HEK293 (cell line): ENCODE data around the gene MOK.

Source experiments
- CTCF ChIA-PET: fragments of 350-600 bp; formaldehyde crosslinking; extraction: SDS; loops from one replicate; lab custom pipeline; 2021; ENCODE audit warnings: antibody characterized with exemption; lab: Yijun Ruan, JAX
- POLR2A ChIA-PET: fragments of 300-600 bp; formaldehyde crosslinking; extraction: SDS; loops from one replicate; lab custom pipeline; 2020; ENCODE audit warnings: antibody characterized with exemption, inconsistent platforms; lab: Yijun Ruan, JAX
- H3K27ac ChIP-seq: fragments of 200-500 bp; sonication (Bioruptor generic); 2 replicates; pipeline ENCODE4 v1.5.1; 2014; ENCODE audit warnings: low read depth, low read length, control low read depth, inconsistent platforms; ENCODE audit errors: extremely low read depth
- H3K36me3 ChIP-seq, 2 experiments: fragments of 200-500 bp in 1 of 2; sonication (Bioruptor generic) in 1 of 2; 1 replicate in 1 of 2; 2 replicates in 1 of 2; pipeline ENCODE4 v1.5.1; 2014 to 2017; ENCODE audit warnings: inconsistent platforms in 2 of 2, low read length in 2 of 2; ENCODE audit not compliant: control insufficient read depth in 2 of 2, insufficient read depth in 1 of 2
- H3K4me1 ChIP-seq: fragments of 200-500 bp; sonication (Bioruptor generic); 2 replicates; pipeline ENCODE4 v1.5.1; 2014; ENCODE audit warnings: mild to moderate bottlenecking, low read length, inconsistent platforms; ENCODE audit not compliant: control insufficient read depth, insufficient read depth
- H3K4me3 ChIP-seq: 2 replicates; pipeline ENCODE4 v1.5.1; 2011; ENCODE audit warnings: low read depth, mild to moderate bottlenecking, control low read depth, low read length, moderate library complexity
- H3K9me3 ChIP-seq: fragments of 200-500 bp; sonication (Bioruptor generic); 2 replicates; pipeline ENCODE4 v1.5.1; 2014; ENCODE audit warnings: low read depth, low read length, inconsistent platforms; ENCODE audit not compliant: control insufficient read depth, insufficient read depth
- FEZF1 ChIP-seq: fragments of 450-650 bp; formaldehyde crosslinking; IDR thresholded peaks from 2 replicates; pipeline ENCODE4 v1.5.1; 2016; ENCODE audit warnings: missing biosample characterization, missing genetic modification characterization
- HIC1 ChIP-seq: fragments of 450-650 bp; formaldehyde crosslinking; IDR thresholded peaks from 2 replicates; pipeline ENCODE4 v1.5.1; 2016; ENCODE audit warnings: missing biosample characterization, missing genetic modification characterization
- HOXC10 ChIP-seq: sonication (generic); formaldehyde crosslinking; IDR thresholded peaks from 2 replicates; pipeline ENCODE4 v1.8.1; 2023; ENCODE audit warnings: mild to moderate bottlenecking, missing genetic modification reagents
- INSM2 ChIP-seq: fragments of 450-650 bp; formaldehyde crosslinking; IDR thresholded peaks from 2 replicates; pipeline ENCODE4 v1.5.1; 2016; ENCODE audit warnings: missing biosample characterization, missing genetic modification characterization
- PRDM2 ChIP-seq: fragments of 450-650 bp; formaldehyde crosslinking; IDR thresholded peaks from 2 replicates; pipeline ENCODE4 v1.5.1; 2016; ENCODE audit warnings: missing biosample characterization, missing genetic modification characterization, borderline replicate concordance
- REPIN1 ChIP-seq: fragments of 450-650 bp; formaldehyde crosslinking; IDR thresholded peaks from 2 replicates; pipeline ENCODE4 v1.5.1; 2017; ENCODE audit warnings: missing biosample characterization, missing genetic modification characterization, low read depth
- SCRT1 ChIP-seq: fragments of 450-650 bp; formaldehyde crosslinking; IDR thresholded peaks from 2 replicates; pipeline ENCODE4 v1.5.1; 2016; ENCODE audit warnings: missing biosample characterization, missing genetic modification characterization, borderline replicate concordance
- TRIM28 ChIP-seq: IDR thresholded peaks from 2 replicates; pipeline ENCODE4 v1.6.1; 2011; ENCODE audit warnings: low read length, control low read depth, borderline replicate concordance
- TSHZ1 ChIP-seq: fragments of 450-650 bp; formaldehyde crosslinking; IDR thresholded peaks from 2 replicates; pipeline ENCODE4 v1.5.1; 2016; ENCODE audit warnings: missing biosample characterization, missing genetic modification characterization, borderline replicate concordance
- ZBTB44 ChIP-seq: fragments of 450-650 bp; IDR thresholded peaks from 2 replicates; pipeline ENCODE4 v1.5.1; 2018; ENCODE audit warnings: missing biosample characterization, mild to moderate bottlenecking, missing genetic modification characterization
- ZIC2 ChIP-seq: fragments of 450-650 bp; formaldehyde crosslinking; IDR thresholded peaks from 2 replicates; pipeline ENCODE4 v1.5.1; 2016; ENCODE audit warnings: missing biosample characterization, missing genetic modification characterization
- ZNF16 ChIP-seq: fragments of 450-650 bp; formaldehyde crosslinking; IDR thresholded peaks from 2 replicates; pipeline ENCODE4 v1.5.1; 2016; ENCODE audit warnings: low read depth, missing biosample characterization, missing genetic modification characterization
- ZNF202 ChIP-seq: fragments of 450-650 bp; formaldehyde crosslinking; IDR thresholded peaks from 2 replicates; pipeline ENCODE4 v1.5.1; 2016; ENCODE audit warnings: missing biosample characterization, missing genetic modification characterization, borderline replicate concordance
- ZNF423 ChIP-seq: fragments of 450-650 bp; formaldehyde crosslinking; IDR thresholded peaks from 2 replicates; pipeline ENCODE4 v1.5.1; 2016; ENCODE audit warnings: missing biosample characterization, missing genetic modification characterization
- ZNF513 ChIP-seq: fragments of 450-650 bp; IDR thresholded peaks from 2 replicates; pipeline ENCODE4 v1.5.1; 2018; ENCODE audit warnings: missing biosample characterization, missing genetic modification characterization
- ZNF548 ChIP-seq: fragments of 450-650 bp; formaldehyde crosslinking; IDR thresholded peaks from 2 replicates; pipeline ENCODE4 v1.5.1; 2016; ENCODE audit warnings: missing biosample characterization, missing genetic modification characterization
- ZNF785 ChIP-seq: fragments of 450-650 bp; formaldehyde crosslinking; IDR thresholded peaks from 2 replicates; pipeline ENCODE4 v1.5.1; 2016; ENCODE audit warnings: missing biosample characterization, missing genetic modification characterization
- ZNF830 ChIP-seq: fragments of 450-650 bp; IDR thresholded peaks from 2 replicates; pipeline ENCODE4 v1.5.0; 2018; ENCODE audit warnings: missing biosample characterization, missing genetic modification characterization, low read depth, mild to moderate bottlenecking, moderate library complexity

Gene MOK

GRCh38 chr14:102217399-102217798 is 87.6 kb downstream of the MOK start:
- TF ChIP-seq HIC1 (tag by site-specific recombination) (no peak), ZNF830 (tag by site-specific recombination) (no peak), ZNF785 (tag by site-specific recombination) (no peak), ZBTB44 (no peak), HOXC10 (CRISPR knock-in tag) (no peak), TSHZ1 (tag by site-specific recombination) (no peak), SCRT1 (tag by site-specific recombination) (no peak), PRDM2 (tag by site-specific recombination) (no peak), ZNF548 (tag by site-specific recombination) (no peak), ZIC2 (tag by site-specific recombination) (no peak), ZNF202 (no peak), FEZF1 (tag by site-specific recombination) (no peak), TRIM28 (no peak), INSM2 (tag by site-specific recombination) (no peak), ZNF16 (tag by site-specific recombination) (no peak), ZNF423 (no peak), REPIN1 (tag by site-specific recombination) (no peak), ZNF513 (tag by site-specific recombination) (no peak)
- Histone ChIP-seq H3K4me1 (no peaks in the 10 kb centered on the region), H3K36me3 (no peaks in the 10 kb centered on the region), H3K9me3 (no peaks in the 10 kb centered on the region), H3K27ac (no peak overlapping the region), H3K4me3 (no peak overlapping the region)
- POLR2A ChIA-PET = no interaction called here
- CTCF ChIA-PET = no interaction called here
